HFF-Myc (cell line): ENCODE measurements around the gene ZNF48.

Source experiments
- DNase-seq: peaks from one replicate; pipeline ENCODE4 v3.0.0-alpha.2; 2011; ENCODE audit warnings: low read depth; ENCODE audit errors: extremely low read depth
- H3K4me3 ChIP-seq: replicated peaks from 2 replicates; pipeline ENCODE4 v1.5.1; 2011; ENCODE audit warnings: low read depth, mild to moderate bottlenecking, control low read depth, low read length
- CTCF ChIP-seq: IDR thresholded peaks from 2 replicates; pipeline ENCODE4 v1.5.1; 2012; ENCODE audit warnings: mild to moderate bottlenecking, low read depth, low read length, control low read depth; ENCODE audit errors: missing control alignments

The ZNF48 gene

GRCh38 chr16:30397776-30398660 lies 2.8 kb downstream of the ZNF48 start:
- TF ChIP-seq CTCF = no peak
- no peak for DNase-seq
- H3K4me3 ChIP-seq = no peak overlapping the region

- H3K4me3 ChIP-seq = no peak overlapping the region
- DNase-seq = no peak
- no peak for TF ChIP-seq CTCF
These were observed 3.6 kb downstream of the ZNF48 start for GRCh38 chr16:30398661-30399434.

GRCh38 chr16:30399435-30400186 lies 4.4 kb downstream of the ZNF48 start:
- TF ChIP-seq CTCF = no peak
- peak overlapping the region; percentile 40 for H3K4me3 ChIP-seq
- DNase-seq = no peak

GRCh38 chr16:30401768-30402425 lies 6.7 kb downstream of the ZNF48 start:
- DNase-seq = no peak
- no peak overlapping the region for H3K4me3 ChIP-seq
- no peak for TF ChIP-seq CTCF

- peak overlapping the region; percentile 76 for H3K4me3 ChIP-seq
- no peak for DNase-seq
- no peak for TF ChIP-seq CTCF
These were observed 11.5 kb downstream of the ZNF48 start for GRCh38 chr16:30406795-30407101.

- no peak for DNase-seq
- peak within 1 kb of the TSS; percentile 76 for H3K4me3 ChIP-seq
- no peak for TF ChIP-seq CTCF
These were observed 12.0 kb downstream of the ZNF48 start, which contains the start of gene ZNF771 for GRCh38 chr16:30407102-30407803. Gene ZNF771 (plus strand): TSS chr16:30407606. CDS start chr16:30408054, 448 bp downstream.
